ENCODE data around the gene BTNL2. TPM values are rescaled to one million over a fixed set of nuclear protein-coding genes. Genes with fewer than 3 reads are reported as not detected.

The BTNL2 gene
- total RNA-seq, 1 donor from 2014 or later = not detected

DNA sequence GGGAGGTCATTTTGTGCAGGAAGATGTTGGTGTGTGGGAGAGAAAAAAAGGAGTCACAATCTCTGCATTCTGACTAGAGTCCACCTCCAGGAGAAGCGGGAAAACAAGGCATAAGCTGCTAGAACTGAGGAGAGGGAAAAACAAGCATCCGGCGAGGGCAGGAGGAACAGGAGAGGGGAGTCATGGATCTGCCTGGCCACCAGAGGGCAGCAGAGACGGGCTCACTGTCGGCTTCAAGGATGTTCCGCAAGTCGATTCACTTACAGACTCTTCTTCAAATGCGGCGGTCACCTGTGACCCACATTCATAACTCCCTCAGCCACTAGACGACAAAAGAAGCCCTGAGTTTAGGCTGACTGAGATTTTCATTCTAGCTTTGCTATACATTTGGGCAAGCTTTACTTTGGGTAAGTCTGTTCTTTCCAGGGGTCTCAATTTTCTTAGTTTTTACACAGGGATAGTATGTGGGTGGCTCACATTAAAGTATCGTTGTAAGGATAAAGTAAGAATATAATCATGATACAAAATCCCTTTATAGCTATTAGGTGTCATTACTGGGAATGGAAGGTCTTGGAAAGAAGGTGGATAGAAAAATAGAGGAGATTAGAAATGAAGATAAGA, 6.6 kb upstream of the BTNL2 start:
- peak; percentile 79 for DNase-seq (ENCODE audit: low spot score)

DNA sequence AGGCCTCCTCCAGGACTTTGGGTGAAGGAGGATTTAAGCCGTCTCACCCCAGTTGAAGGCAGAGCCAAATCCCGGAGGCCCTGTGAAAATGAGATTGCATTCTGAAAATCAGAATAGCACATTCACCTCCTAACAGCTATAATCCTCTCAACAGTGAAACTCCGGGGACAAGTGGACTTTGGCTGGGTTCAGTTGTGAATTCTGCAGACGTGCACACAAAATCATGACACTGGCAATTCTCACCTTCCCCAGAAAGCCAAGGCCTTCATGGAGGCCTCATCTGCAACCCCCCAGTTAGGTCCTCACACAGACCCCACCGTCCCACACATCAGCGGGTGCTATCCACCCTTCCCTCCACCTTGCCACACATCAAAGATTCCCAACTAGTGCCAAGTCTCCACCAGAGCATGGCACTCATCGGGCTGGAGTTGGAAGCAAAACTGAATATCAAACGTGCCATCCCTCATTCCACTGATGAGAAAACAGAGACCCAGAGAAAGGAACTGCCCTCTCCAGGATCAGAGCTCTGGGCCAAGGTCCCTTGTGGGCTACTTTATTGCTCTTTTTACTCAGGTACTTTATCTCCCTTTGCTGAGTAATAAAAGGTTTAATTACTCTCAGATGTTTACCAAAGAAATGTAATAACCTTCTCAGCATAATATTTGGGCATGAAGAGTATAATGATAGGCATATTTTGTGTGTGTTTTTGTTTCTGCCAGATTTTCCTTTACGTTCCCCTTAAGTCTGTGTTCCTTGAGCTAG, 4.8 kb upstream of the BTNL2 start:
- no peak for DNase-seq (ENCODE audit: low spot score)

DNA sequence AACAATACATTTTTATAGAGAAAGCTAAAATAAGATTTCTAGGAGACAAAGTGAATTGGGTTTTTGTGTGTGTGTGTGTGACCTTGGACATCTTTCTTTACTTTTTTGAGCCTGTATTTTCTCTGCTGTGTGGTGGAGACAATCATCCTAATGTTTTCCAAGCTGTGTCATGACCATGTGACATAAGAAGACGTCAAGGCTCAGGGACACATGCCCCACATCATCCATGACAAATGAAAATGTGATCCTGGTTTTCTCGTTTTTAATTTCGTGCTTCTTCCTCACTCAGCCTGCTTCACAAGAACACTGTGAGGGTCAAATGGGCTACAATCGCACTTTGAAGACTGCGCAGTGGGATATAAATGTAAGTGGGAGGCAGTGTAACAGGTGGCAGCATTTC, 3.9 kb upstream of the BTNL2 start:
- no peak for DNase-seq (ENCODE audit: low spot score)

DNA sequence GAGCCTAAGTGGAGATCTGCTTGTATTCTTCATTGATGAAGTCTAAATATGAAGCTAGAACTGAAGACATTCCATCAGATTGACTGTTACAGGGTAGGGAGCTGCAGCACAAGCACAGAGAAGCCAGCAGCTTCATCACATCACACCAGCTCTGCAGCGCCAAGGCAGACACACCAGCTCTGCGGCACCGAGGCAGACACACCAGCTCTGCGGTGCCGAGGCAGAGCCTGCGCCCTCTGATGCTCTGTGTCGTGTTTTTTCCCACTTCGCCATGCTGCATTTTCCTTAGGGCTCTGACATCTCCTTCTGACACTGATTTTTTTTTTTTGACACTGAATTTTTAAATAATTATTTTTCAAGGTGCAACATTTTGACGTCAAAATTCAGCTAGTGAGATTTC, 784 bp downstream of the BTNL2 start:
- DNase-seq (ENCODE audit: low spot score) = no peak

DNA sequence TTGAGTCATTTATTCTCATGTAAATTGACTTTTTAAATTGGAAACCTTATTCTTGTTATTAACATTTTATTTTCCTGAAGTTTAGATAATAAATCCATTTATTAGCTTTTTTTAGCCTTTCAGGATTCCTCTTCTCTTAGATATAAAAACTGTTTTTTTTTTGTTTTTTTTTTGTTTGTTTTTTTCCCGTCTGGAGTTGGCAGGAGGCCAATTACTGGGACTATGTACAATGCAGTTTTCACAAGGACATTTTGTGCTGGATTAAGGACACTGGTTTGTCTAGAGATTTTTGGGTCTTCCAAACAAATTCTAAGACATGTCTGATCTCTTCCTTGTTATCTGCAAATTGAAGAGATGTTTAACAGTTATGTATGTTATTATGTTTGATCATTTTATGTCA, 1.3 kb downstream of the BTNL2 start:
- DNase-seq (ENCODE audit: low spot score) = no peak

DNA sequence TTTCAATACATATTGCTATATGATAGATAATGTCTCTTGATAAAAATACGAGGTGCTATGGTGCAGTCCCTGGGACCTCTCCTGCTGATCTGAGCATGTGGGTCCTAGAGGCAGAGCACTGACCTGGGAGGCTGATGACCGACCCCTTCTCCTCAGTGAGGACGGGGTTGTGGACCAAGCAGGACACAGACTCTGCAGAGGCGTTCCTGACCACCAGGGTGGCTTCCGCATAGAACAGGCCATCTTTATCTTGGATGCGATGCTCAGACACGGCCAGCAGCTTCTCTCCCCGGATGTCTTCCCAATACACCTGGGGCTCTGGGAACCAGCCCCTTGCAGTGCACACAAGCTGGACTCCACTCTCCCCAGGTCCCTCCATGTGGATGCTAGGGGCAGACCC, 4.2 kb downstream of the BTNL2 start:
- DNase-seq (ENCODE audit: low spot score) = no peak

DNA sequence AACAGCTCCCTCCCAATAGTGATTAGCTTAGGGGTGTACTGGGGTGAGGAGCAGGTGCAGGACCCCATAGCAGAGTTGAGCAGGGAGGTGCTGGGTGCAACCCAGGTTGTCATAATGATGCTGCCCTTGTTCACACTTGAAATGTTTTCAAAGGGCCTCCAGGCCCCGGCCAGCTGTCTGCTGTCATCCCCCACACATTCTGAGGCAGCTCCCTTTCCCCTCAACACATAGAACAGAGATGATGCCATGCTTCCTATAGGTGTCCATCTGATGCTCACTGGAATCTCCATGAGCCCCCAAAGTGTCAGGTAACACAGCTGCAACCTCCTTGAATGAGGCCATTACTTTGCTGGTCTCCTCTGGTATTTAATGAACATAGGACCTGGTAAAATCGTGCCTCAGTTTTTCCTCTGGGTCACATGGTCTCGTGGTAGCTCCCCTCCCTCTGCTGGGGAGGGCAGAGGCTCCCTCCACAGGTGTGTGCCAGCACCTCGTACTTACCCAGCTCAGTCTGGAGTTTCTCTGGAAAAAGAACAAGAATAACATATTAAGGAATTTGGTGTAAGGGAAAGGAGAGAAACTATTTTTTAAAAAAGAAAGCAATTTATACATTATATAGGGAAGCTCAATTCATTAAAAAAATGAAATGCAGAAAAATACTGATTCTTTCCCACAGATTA, 5.6 kb downstream of the BTNL2 start:
- no peak for DNase-seq (ENCODE audit: low spot score)

DNA sequence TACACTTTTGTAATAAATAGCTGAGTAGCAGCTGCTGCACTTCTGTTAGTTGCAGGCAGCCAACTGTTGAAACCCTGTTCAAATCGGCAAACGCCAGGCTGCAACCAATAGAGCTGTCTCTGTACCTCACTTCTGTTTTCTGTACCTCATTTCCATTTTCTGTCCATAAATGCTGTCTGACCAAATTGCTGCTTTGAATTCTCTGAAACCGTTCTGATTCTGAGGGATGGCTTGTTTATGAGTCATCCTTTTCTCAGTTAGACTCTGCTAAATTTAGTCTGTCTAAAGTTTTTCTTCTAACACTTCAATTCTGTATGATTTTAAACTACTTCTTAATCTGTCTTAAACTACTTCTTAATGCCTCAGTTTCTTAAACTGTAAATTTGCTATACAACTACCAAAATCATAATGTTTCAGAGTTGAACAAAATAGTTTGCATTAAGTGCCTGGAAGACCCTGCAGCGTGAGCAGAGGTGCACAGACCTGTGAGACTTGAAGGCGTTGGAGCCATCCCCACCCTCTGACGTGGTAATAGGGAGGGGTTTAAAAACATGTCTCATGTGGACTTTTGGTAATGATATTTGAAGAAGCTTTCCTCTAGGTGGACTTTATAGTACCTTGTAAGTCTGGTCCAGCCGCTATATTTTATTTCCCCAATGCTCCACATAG, 9.6 kb downstream of the BTNL2 start:
- DNase-seq (ENCODE audit: low spot score) = no peak

DNA sequence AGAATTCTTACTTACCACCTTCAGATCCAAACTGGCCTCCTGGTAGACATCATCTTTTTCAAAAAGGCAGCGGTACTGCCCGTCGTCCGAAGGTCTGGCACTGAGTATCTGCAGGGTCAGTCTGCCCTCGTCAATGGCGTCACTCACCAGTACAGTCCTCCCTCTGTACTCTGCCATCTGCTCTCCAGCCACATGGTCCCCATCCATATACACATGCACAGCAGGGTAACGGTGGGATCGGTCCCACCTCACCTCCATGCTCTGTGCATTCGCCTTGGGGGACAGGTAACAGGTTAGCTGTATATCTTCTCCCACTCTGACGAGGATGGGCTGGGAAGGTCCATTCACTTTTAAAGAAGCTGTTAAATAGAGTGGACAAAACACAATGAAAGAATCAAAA, 11.0 kb downstream of the BTNL2 start:
- DNase-seq (ENCODE audit: low spot score) = no peak

DNA sequence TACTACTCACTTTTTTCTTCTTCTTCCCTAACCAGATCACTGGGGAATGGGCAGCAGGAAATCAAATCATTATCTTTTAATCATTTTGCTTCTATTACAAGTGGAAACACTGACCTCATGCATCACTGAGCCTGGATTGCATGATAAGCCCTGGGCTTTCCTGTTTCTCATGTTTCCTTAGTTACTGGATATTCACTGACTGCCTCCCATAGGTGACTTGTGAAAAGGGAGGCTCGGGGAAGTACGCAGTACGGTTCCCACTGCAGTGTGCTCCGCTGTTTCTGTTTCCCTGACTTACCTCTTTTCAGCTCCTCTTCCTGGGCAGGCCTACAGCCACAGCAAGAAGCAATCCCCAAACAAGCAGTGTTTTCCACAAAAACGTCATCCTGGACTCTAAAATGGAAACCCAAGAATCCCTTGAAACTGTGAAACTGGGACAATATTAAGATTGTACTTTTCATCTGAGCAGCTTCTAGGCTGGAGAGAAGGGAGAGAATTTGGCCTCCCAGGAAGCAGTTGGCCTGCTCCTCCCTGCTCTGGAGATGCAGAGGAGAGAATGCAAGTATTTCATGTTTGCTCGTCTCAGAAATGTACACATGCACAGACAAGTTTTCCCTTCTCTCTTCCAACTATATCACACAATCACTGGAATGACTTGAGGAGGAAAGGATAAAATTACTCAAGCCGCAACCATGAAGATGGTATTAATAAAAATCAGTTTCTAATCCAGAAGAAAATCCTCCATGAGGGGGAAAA, 13.1 kb downstream of the BTNL2 start:
- DNase-seq (ENCODE audit: low spot score) = no peak

DNA sequence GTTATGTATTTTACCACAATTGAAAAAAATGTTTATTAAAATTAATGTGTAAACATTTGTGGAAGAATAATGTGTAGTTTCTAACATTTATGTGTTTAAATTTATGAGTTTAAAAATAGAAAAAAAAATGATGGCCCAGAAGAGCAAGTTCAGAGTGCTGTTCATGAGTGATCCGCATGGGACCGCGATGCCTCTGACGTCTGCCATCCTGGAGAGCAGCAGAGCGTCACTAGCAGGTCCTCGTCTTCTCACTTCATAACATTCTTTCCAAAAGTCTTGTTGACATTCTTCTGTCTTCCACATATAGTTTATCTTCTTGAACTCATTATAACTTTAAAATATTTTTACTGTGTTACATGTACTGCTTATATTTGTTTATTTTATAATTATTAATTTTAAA, 15.5 kb downstream of the BTNL2 start:
- no peak for DNase-seq (ENCODE audit: low spot score)

DNA sequence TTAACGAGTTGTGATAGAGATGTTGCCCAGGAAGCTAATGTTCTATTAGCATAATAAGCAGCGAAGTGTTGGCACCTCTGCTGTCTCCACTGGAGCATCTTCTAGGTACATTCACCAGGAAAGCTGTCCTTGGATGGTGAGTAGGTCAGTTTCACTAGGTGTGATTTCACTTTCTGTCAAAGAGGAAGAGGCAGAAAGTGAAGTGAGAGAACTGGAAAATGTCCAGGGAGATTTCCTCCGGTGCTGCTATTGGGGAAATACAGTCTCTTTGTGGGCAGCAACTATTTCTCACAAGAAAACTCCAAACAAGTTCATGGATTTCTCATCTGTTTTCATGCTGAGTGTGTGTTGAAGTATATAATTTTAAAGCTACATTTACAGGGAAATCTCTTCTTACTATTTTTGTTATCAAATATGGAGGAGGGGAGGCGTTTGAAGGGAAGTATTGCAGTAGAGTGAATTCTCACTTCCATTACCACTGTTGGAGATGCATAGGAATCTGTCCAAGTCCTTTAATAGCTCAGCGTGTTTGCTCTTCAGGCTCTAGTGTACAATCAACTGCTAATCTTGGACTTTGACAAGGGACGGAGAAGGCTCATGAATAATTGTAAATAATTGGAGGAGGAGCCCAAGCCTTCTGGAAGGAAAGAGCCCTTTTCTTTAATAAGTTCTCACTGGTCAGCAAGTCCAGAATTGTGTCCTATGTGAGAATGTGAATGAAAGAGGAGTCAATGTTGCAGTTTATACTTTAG, 19.2 kb downstream of the BTNL2 start:
- peak; percentile 15 for DNase-seq (ENCODE audit: low spot score)

DNA sequence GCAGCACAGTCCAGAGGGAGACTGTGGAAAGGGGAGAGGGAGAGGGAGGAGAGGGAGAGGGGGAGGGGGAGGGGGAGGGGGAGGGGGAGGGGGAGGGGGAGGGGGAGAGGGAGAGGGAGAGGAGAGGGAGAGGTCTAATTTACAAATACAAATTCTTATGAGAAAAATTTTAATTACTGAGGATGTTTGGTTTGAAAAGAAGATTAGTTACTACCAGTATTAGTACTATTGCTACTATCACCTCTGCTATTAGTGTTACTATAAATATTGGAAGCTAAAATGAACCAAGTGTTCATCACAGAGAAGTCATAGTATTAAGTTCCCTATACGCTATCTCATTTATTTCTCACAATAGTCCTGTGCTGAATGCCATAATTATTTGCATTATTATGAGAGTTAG, 20.9 kb downstream of the BTNL2 start:
- no peak for DNase-seq (ENCODE audit: low spot score)

DNA sequence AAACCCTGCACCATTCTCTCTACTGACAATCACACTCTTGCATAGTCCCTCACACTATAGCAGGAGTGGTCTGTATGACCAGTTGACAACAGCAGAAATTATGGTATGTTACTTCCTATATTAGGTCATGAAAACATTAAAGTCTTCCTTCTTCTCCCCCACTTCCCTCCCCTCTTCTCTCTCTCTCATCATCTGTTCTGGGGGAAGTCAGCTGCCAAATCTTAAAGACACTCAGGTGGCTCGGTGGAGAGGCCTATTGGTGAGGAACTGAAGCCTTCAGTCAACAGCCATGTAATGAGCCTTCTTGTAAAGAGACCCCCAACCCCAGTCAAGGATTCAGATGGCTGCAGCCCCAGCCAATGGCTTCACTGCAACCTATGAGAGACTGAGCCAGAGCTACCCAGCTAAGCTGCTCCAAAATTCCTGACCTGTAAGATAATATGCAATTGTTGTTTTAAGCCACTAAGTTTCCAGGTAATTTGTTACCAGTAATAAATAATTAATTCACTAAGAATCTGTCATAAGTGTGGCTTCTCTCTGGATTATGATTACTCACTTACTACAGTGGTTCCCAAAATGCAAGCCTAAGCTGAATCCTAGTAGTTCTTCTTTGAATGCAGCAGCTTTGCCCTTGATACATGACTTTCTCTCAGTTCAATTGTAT, 24.1 kb downstream of the BTNL2 start:
- DNase-seq (ENCODE audit: low spot score) = no peak

DNA sequence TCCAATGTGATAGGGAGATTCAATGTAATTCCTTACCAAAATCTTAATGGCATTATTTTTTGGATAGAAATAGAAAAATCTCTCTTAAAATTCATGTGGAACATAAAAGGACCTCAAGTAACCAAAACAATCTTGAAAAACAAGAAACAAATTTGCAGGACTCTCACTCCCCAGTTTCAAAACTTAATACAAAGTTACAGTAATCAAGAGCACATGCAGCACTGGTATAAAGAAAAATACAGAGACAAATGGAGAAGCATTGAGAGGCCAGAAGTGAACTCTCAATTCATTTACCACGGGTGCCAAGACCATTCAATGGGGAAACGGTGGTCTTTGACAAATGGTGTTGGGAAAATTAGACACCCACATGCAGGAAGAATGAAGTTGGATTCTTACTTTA, 27.4 kb downstream of the BTNL2 start:
- DNase-seq (ENCODE audit: low spot score) = no peak

DNA sequence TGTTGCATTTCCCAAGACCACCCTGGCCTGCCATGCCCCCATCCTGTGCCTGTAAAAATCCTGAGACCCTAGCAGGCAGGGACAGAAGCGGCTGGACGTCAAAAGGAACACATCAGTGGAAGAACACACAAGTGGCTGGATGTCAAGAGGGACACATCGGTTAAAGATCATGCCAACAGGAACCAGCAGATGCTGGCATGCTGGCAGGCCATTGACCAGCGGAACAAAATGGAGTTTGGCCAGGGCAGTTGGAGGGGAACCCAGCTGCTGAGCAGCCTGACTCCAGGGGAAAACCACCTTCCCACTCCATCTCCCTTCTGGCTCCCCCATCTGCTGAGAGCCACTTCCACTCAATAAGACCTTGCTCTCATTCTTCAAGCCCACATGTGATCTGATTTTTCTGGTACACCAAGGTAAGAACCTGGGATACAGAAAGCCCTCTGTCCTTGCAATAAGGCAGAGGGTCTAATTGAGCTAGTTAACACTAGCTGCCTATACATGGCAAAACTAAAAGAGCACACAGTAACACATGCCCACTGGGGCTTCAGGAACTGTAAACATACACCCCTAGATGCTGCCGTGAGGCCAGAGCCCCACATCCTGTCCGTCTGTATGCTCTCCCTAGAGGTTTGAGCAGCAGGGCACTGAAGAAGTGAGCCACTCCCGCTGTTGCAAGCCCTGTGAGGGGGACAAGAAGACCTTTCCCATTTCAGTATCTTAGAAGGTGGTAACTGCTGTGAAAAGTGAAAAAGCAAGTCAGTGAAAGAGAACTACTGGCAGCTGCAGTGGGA, 31.0 kb downstream of the BTNL2 start:
- DNase-seq (ENCODE audit: low spot score) = no peak

DNA sequence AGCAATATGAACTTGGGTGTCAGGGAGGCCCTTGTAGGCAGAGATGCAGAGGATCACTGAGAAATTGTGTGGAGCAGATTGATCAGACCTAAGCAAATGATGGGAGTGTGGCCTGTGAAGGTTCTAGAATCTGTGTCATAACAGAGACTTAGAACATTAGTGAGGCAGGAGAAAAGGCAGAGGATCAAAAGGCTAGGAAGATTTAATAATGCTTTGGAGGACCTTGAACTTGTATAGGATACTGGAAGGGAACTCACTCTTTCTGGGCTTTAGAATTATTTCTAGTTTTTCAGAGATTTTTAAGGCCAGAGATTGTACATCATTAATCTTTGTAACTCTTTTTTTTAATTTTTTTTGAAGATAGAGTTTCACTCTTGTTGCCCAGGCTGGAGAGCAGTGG, 35.2 kb downstream of the BTNL2 start, which contains the start of gene TSBP1:
TSBP1 (minus strand) TSS at position 101 of the 400 bp plus-strand sequence. CDS start 197 bp downstream, outside the sequence.
- DNase-seq (ENCODE audit: low spot score) = no peak

DNA sequence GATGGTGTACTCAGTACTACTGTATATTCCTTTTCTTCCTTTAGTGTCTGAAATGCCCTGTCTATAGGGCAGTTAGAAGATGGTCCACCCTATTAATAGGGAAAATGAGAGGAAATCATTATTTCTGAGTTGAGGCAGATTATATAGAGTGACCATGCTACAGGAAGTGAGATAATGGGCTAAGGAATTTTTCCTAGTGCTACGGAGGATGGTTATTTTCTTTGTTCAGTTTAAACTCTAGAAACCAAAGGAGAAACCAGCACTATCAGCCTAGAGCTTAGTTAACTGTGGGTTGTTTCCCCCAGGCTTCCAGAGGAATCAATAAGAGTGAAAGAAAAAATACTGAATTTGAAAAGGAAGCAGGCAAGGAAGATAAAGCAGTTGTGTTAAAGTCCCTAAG, 35.8 kb downstream of the BTNL2 start:
- DNase-seq (ENCODE audit: low spot score) = no peak

DNA sequence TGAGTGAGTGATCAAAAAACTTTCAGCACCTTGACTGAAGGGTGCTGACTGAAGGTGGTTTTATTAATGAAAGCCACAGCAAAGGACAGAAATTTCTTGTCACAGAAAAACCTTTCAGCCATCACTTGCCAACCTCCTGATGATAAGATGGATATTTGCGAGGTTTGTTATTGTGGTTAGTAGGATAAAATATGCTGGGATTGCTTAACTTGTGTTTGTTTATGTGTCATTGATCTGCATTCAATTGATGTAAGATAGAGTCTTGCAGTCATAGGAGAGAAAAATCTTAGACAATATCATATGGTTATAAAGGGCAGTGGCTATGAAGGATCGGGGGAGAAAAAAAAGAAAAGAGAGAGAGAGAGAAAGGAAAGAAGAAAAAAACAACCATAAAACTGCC, 36.5 kb downstream of the BTNL2 start:
- DNase-seq (ENCODE audit: low spot score) = no peak

DNA sequence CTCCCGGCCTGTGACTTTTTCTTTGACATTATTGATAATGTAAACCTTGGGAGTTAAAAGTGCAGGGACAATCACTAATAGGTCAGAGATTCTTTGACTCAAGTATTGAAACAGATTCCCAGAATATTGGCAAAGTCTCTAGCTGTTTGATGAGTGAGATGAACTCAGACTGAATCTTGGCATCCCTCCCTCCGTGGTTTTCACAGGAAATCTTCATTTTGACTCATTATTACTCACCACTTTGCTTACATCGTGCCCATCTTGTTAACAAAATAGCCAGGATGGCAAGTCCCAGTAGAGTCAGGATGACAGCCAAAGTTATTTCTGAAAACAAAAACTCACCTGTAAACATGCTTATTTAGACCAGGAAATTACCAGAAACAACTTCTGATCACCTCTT, 37.3 kb downstream of the BTNL2 start:
- DNase-seq (ENCODE audit: low spot score) = no peak

Measured in mucosa of gallbladder (tissue), 1 donor.